ENCODE results near the gene PYGO1. TPM values are rescaled to one million over a fixed set of nuclear protein-coding genes. Genes with fewer than 3 reads are reported as not detected.
"Not testable (repeated sequence)": the region's sequence is repeated elsewhere in the genome, so short reads cannot be mapped to it uniquely, and the experiment has no call there.

Gene PYGO1
- 10.5 and 11.7 TPM in 2 replicates for total RNA-seq (2014; rRNA removed)
- 3.5 TPM for polyA plus RNA-seq (2012)

GRCh38 chr15:55588070-55588814, at the start of gene PYGO1:
TSS of gene PYGO1 (minus strand) at chr15:55588345. CDS start at chr15:55587883, 462 bp downstream.
- DNase-seq (ENCODE audit: low read depth) = peak; percentile 67

- no peak for DNase-seq (ENCODE audit: low read depth)
Observed at GRCh38 chr15:55637086-55637485, 48.9 kb upstream of the PYGO1 start.

- no peak for DNase-seq (ENCODE audit: low read depth)
Observed at GRCh38 chr15:55633731-55634130, 45.6 kb upstream of the PYGO1 start.

GRCh38 chr15:55632434-55632833, 44.3 kb upstream of the PYGO1 start:
- no peak for DNase-seq (ENCODE audit: low read depth)

- DNase-seq (ENCODE audit: low read depth) = no peak
Observed at GRCh38 chr15:55630858-55631257, 42.7 kb upstream of the PYGO1 start.

- no peak for DNase-seq (ENCODE audit: low read depth)
Observed at GRCh38 chr15:55628369-55628730, 40.2 kb upstream of the PYGO1 start.

- peak; percentile 91 for DNase-seq (ENCODE audit: low read depth)
Observed at GRCh38 chr15:55627730-55628368, 39.7 kb upstream of the PYGO1 start.

GRCh38 chr15:55619783-55620182, 31.6 kb upstream of the PYGO1 start:
- DNase-seq (ENCODE audit: low read depth) = no peak

- no peak for DNase-seq (ENCODE audit: low read depth)
Observed at GRCh38 chr15:55618387-55618786, 30.2 kb upstream of the PYGO1 start.

- no peak for DNase-seq (ENCODE audit: low read depth)
Observed at GRCh38 chr15:55615445-55615844, 27.3 kb upstream of the PYGO1 start.

GRCh38 chr15:55613727-55614126, 25.6 kb upstream of the PYGO1 start:
- DNase-seq (ENCODE audit: low read depth) = no peak

GRCh38 chr15:55606214-55606613, 18.1 kb upstream of the PYGO1 start:
- no peak for DNase-seq (ENCODE audit: low read depth)

GRCh38 chr15:55601374-55601773, 13.2 kb upstream of the PYGO1 start:
- DNase-seq (ENCODE audit: low read depth) = no peak

GRCh38 chr15:55599439-55599838, 11.3 kb upstream of the PYGO1 start:
- no peak for DNase-seq (ENCODE audit: low read depth)

GRCh38 chr15:55593019-55593418, 4.9 kb upstream of the PYGO1 start:
- DNase-seq (ENCODE audit: low read depth) = not testable (repeated sequence)

GRCh38 chr15:55590788-55591187, 2.6 kb upstream of the PYGO1 start:
- no peak for DNase-seq (ENCODE audit: low read depth)

GRCh38 chr15:55589287-55589686, 1.1 kb upstream of the PYGO1 start:
- no peak for DNase-seq (ENCODE audit: low read depth)

GRCh38 chr15:55588815-55589115, 620 bp upstream of the PYGO1 start:
- no peak for DNase-seq (ENCODE audit: low read depth)

- peak; percentile 59 for DNase-seq (ENCODE audit: low read depth)
Observed at GRCh38 chr15:55587321-55588069, 650 bp downstream of the PYGO1 start.

GRCh38 chr15:55586808-55587207, 1.3 kb downstream of the PYGO1 start:
- DNase-seq (ENCODE audit: low read depth) = no peak

GRCh38 chr15:55576943-55577342, 11.2 kb downstream of the PYGO1 start:
- DNase-seq (ENCODE audit: low read depth) = no peak

GRCh38 chr15:55574096-55574495, 14.0 kb downstream of the PYGO1 start:
- peak; percentile 56 for DNase-seq (ENCODE audit: low read depth)

GRCh38 chr15:55573224-55573623, 14.9 kb downstream of the PYGO1 start:
- no peak for DNase-seq (ENCODE audit: low read depth)

Data from LHCN-M2 (cell line).